Endothelial cell (in vitro differentiated cells): Measurements from ENCODE around the gene PRPH. TPM values are rescaled to one million over a fixed set of nuclear protein-coding genes. Genes with fewer than 3 reads are reported as not detected.

Source experiments
- DNase-seq: peaks from one replicate; pipeline ENCODE4 v3.0.0; 2021; ENCODE audit warnings: low spot score
- H3K27ac Mint-ChIP-seq: one replicate; pipeline ENCODE4 v1.8.0; 2021; ENCODE audit warnings: mixed read lengths, inconsistent platforms; ENCODE audit not compliant: unreplicated experiment
- H3K27me3 Mint-ChIP-seq: one replicate; pipeline ENCODE4 v1.8.0; 2021; ENCODE audit warnings: mild to moderate bottlenecking, moderate library complexity, mixed read lengths, inconsistent platforms; ENCODE audit not compliant: unreplicated experiment
- H3K36me3 Mint-ChIP-seq: one replicate; pipeline ENCODE4 v1.8.0; 2021; ENCODE audit warnings: mild to moderate bottlenecking, low read depth, mixed read lengths, inconsistent platforms; ENCODE audit not compliant: unreplicated experiment
- H3K4me1 Mint-ChIP-seq: one replicate; pipeline ENCODE4 v1.8.0; 2021; ENCODE audit warnings: mild to moderate bottlenecking, mixed read lengths, inconsistent platforms; ENCODE audit not compliant: unreplicated experiment
- H3K4me3 Mint-ChIP-seq: one replicate; pipeline ENCODE4 v1.8.0; 2021; ENCODE audit warnings: mild to moderate bottlenecking, mixed read lengths, inconsistent platforms; ENCODE audit not compliant: unreplicated experiment
- H3K9me3 Mint-ChIP-seq: one replicate; pipeline ENCODE4 v1.8.0; 2021; ENCODE audit warnings: mixed read lengths, inconsistent platforms; ENCODE audit not compliant: unreplicated experiment
- CTCF ChIP-seq: fragments of 200-600 bp; sonication (generic); IDR thresholded peaks from one replicate; pipeline ENCODE4 v1.5.0; 2021; ENCODE audit warnings: antibody characterized with exemption; ENCODE audit not compliant: unreplicated experiment
- total RNA-seq: library from RNA; stranded (reverse); fragmentation: NEBNext Ultra II Directional; extraction: Animal tissue kit (Norgen Biotek cat#: 25700); gene quantifications from one replicate; pipeline ENCODE4 v1.2.1, GENCODE V29; 2021; ENCODE audit not compliant: unreplicated experiment

PRPH gene
- total RNA-seq, 1 donor from 2014 or later: not detected

DNA sequence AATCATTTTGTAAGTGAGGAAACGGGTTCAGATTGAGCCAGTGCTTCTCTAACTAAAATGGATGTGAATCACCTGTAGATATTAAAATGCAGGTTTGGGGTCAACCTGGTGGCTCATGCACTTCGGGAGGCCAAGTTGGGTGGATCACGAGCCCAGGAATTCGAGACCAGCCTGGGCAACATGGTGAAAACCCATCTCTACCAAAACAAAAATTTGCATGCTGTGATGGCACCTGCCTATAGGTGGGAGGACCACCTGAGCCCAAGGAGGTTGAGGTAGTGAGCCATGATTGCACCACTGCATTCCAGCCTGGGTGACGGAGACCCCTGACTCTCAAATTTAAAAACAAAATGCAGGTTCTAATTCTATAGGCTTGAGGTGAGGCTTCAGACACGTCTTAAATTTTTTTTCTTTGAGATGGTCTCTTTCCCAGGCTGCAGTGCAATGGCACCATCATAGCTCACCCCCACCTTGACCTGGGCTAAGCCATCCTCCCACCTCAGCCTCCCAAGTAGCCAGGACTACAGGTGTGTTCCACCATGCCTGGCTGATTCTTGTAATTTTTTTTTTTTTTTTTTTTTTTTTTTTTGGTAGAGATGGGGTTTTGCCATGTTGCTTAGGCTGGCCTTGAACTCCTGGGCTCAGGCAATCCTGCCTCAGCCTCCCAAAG, 21.1 kb upstream of the PRPH start:
- Mint-ChIP-seq H3K27ac (no peak overlapping the region), H3K27me3 (peaks cover 1% of the 10 kb centered on the region), H3K4me3 (no peak overlapping the region), H3K36me3 (peaks cover 28% of the 10 kb centered on the region), H3K4me1 (no peaks in the 10 kb centered on the region), H3K9me3 (no peaks in the 10 kb centered on the region)
- TF ChIP-seq CTCF: no peak
- no peak for DNase-seq

GRCh38 chr12:49274396-49275069, 20.4 kb upstream of the PRPH start:
- no peak for DNase-seq
- H3K27me3 Mint-ChIP-seq: peaks cover 1% of the 10 kb centered on the region
- no peaks in the 10 kb centered on the region for H3K4me1 Mint-ChIP-seq
- peak overlapping the region; percentile 30 for H3K27ac Mint-ChIP-seq
- H3K4me3 Mint-ChIP-seq: peak overlapping the region; percentile 15
- H3K36me3 Mint-ChIP-seq: peaks cover 26% of the 10 kb centered on the region
- TF ChIP-seq CTCF: no peak
- H3K9me3 Mint-ChIP-seq: no peaks in the 10 kb centered on the region

DNA sequence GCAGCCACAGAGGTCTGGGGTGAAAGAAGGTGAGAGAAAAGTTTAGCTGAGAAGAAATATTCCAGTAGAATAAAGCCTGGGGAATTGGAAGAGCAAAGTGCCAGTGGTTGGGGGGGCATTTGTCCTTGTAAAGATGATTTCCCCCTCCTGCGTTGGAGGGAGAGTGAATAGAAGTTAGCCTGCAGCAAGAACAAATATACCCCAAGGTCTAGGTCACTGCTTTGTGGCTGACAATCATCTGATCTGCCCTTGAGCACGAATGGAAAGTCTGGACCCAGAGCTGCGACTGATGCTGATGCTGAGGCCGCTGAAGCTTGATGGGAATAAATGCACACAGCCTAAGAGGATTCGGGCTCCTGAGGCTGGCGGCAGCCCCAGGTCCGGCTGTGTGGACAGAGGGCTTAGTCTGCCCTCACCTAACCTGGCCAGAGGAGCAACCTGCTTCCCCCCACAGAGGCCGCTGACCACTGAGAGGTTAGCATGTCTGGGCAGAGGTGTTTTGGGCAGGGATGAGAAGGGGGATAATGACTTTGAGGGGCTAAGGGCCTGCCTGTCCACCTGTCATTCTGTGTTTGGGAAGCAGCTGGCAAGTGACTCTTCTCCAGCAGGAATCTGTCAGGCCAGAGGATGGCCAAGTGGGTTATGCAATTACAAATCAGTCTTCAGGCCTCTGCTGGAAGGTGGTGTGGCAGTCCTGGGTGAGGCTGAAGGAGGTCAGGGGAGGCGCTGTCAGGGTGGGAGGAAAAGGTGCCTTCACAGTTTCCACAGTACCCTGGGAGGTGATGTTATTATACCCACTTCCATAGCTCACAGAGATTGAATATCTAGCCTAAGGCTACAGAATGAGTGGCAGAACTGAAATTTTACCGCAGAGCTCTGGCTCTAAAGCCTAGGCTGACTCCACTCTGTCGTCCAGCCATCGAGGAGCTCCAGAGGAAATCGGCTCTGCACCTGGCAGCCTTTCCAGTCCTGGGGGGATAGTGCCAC, 18.4 kb upstream of the PRPH start:
- Mint-ChIP-seq H3K36me3 (peaks cover 14% of the 10 kb centered on the region), H3K4me3 (peak overlapping the region; percentile 1), H3K4me1 (peaks cover 12% of the 10 kb centered on the region), H3K9me3 (no peaks in the 10 kb centered on the region), H3K27me3 (peaks cover 1% of the 10 kb centered on the region), H3K27ac (no peak overlapping the region)
- TF ChIP-seq CTCF: no peak
- no peak for DNase-seq

DNA sequence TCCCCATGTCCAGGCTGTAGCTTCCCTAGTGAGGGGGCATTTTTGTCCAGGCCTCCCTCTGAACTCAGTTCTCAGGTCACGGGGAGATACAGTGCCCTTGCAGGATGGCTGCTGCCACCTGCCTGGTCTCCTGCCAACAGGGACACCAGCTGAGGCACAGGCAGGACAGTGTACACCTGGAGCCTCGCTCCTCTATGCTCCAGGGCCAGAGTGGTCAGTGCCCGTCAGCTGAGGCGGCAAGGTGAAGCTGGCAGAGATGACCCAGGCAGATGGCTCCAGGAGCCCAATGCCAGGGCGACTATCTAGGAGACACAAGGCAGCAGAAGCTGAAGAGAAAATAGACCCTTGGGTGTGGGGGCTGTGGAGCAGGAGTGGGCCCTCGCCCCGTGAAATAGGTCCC, 17.5 kb upstream of the PRPH start:
- TF ChIP-seq CTCF: no peak
- no peak for DNase-seq
- H3K27ac Mint-ChIP-seq: no peak overlapping the region
- H3K27me3 Mint-ChIP-seq: peaks cover 1% of the 10 kb centered on the region
- no peaks in the 10 kb centered on the region for H3K9me3 Mint-ChIP-seq
- H3K36me3 Mint-ChIP-seq: peaks cover 14% of the 10 kb centered on the region
- peaks cover 17% of the 10 kb centered on the region for H3K4me1 Mint-ChIP-seq
- no peak overlapping the region for H3K4me3 Mint-ChIP-seq
